GM19324 (cell line): ENCODE measurements around the gene JAKMIP2.

Experiments used
- ATAC-seq: cut with Tn5 transposase; IDR thresholded peaks from one replicate; pipeline ENCODE4 v1.9.1; 2021; ENCODE audit warnings: mild to moderate bottlenecking, moderate library complexity; ENCODE audit not compliant: unreplicated experiment, low FRiP score

Gene JAKMIP2

DNA sequence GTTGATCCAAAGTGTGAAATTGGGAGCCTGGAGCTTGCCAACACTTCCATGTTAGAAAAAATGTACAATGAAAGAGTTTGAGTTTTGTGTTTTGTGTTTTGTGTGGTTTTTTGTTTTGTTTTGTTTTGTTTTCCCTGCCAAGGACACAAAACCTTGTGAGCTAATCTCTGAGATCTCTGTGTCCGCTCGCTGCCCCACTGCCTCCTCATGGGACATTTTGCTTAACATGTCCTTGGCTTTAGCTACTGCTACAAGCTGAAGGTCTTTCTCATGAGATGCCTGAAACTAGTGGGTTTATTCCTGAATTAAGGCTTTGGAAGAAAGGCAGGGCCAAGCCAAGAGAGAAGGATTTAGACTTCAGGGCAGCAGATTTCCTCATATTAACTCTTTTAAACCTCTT lies 7.3 kb upstream of the JAKMIP2 start:
- ATAC-seq = no peak

GRCh38 chr5:147788023-147788422 lies 5.5 kb upstream of the JAKMIP2 start:
- no peak for ATAC-seq

DNA sequence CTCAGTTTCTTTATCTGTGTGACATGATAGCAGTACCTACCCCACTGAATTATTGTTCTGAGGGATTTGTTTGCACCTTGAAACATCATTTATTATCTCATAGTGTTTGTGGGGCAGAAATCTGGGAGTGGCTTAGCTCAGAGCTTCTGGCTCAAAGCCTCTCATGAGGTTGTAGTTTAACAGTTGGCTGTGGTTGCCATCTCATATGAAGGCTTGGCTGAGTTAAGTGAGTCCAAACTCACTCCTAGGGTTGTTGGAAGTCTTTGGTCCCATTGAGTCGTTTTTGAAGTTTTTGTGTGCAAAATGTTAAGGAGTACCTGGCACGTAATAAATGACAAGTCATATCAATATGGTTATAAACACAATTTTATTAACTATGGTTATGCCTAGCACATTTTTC lies 3.6 kb upstream of the JAKMIP2 start:
- no peak for ATAC-seq

- no peak for ATAC-seq
Measured at GRCh38 chr5:147784146-147784987, 1.8 kb upstream of the JAKMIP2 start.

GRCh38 chr5:147780924-147781573 lies 1.5 kb downstream of the JAKMIP2 start:
- no peak for ATAC-seq

GRCh38 chr5:147779694-147780093 lies 2.8 kb downstream of the JAKMIP2 start:
- no peak for ATAC-seq

DNA sequence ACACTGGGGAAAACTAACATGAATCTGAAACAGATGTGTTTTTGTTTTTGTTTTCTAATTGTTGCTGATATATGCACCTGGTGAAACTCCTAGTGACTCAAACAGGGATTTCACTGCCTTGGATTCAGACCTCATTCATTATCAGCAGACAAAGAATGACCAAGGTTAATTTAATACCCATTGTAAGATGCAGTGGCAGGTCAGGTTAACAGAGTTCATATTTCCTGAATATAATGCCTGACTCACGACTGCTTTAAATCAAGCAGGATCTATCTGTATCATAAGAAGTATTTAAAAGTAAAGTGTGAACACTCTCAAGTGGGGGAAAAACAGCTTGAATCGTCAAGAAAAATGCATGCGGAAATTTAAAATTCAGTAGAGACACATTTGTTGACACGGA lies 5.5 kb downstream of the JAKMIP2 start:
- ATAC-seq = no peak

DNA sequence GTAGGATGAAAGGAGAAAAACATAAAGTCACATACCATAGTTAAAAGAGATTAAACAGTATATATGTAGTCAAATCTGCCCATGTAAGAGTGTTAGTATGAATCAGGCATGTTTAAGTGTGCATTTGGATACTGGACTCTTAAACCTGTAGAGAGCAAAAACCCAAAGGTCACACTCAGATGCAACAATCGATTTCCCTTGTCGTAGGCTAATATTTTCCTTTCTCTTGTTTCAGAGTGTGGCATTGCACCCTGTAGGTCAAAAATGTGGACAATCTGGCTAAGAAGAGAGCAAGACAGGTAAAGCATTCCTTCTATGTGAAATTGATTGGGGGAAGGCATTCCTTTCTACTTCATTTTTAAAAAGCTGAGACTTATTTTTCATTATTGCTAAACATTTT lies 8.9 kb downstream of the JAKMIP2 start:
- no peak for ATAC-seq

DNA sequence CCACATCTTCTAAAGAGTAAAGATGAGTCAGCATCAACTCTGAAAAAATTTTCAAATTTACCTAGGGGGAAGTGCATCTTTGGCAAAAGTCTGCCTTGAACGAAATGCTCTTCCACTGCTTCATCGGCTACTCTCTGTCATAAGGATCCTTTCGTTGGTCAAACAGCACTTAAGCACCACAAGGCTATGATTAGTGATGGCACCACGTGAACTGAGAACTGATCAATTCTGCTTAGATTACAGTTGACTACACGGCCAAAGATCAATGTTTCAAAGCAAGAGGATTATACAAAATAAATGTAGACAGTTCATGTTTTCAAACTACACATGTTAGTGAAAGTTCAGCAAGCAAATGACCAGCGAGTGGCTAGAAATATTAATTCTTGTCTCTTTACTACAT lies 9.4 kb downstream of the JAKMIP2 start:
- ATAC-seq = no peak

DNA sequence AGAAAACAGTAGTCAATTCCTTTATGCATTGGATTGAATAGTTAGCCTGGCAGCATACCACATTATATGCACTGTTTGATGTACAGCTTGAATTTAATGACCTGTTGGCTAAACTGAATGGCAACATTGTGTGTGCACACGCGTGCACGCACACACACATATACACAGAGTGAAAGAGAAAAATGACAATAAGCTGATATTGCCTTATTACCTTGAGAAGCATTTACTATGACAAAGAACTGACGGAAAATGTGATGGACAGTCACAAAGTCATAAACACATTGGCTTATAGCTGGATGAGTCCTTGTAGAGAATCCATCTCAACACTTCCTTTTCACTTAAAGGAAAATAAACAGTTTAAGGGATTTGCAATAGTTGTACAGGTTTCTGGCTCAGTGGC lies 15.5 kb downstream of the JAKMIP2 start:
- ATAC-seq = no peak

DNA sequence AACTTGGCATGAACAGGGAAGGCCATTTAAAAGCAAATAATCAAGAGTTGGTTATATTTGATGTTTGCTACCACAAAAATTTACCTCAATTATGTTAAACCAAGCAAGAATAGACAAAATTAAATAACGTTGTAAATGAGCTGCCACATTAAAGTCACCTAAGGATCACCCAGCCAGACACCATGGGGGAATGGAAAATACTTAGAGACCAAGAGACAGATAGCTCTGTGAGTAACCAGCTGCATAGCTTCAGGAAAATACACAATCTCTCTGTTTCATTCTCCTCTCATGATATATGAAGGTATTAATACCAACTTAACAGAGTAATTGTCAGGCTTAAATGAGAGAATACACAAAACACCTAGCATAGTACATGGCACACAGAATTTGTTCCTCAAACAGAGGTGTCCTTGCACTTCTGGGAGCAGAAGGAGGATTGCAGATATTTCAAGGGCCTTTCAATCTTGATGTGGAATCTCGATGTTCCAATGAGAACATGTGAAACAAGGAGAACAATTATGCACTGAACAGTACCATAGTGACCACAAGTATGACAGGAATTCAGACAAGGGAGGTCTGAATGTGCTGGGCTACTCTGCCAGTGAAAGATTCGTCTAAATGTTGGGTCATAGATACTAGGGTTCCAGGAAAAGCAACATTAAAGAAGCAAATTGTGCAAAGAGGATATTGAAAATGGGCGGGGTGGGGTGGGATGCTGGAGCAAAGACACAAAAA lies 18.6 kb downstream of the JAKMIP2 start:
- no peak for ATAC-seq

DNA sequence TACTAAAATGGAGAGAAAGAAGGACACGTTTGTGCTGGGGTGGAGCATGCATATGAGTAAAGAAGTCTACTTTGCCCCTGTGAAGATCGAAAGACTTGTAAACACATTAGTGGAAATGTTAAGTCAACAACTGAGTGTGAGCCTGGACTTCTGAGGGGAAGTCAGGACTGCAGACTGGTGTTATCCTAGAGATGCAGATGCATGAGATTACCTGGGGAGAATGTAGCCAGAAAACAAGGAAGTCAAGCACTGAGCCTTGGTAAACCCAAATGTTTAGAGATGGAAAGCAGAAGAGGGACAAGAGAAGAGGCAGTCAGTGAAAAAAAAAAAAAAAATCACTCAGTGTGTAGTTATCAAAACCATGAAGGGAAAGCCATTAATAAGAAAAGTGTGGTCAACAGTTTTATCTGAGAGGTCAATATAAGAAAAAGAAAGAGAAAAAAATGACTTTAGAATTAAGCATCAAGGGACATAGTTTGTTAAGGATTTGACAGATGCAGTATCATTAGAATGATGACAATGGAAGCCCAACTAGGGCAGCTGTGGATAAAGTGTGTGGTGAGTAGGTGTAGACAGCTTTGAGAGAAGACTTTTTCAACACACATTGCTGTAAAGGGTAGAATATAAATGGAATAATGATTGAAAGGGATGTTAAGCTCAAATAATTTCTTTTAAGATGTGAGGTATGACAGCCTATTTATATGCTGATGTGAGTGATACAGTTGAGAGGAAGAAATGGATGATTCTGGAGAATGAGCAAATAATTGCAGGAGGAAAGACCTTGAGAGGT lies 22.2 kb downstream of the JAKMIP2 start:
- no peak for ATAC-seq

- ATAC-seq = no peak
Measured at GRCh38 chr5:147759441-147759840, 23.1 kb downstream of the JAKMIP2 start.

DNA sequence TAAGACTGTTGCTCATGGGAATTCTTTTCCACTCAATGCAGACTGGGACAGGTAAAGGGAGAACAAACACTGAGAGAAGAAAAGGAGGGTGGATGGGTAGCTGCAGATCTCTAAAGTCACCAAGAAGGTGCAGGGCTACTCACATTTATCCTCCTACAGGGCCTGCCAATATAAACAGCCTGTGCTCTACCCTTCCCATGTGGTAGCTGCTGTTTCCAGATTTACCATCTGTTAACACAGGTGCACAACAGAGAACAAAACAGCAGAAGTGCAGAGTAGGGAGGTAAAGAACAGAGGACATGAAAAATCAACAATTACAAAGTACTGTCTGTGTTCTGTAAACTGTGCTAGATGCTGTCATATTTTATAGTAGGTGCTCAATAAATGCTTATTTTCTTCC lies 26.0 kb downstream of the JAKMIP2 start:
- no peak for ATAC-seq

DNA sequence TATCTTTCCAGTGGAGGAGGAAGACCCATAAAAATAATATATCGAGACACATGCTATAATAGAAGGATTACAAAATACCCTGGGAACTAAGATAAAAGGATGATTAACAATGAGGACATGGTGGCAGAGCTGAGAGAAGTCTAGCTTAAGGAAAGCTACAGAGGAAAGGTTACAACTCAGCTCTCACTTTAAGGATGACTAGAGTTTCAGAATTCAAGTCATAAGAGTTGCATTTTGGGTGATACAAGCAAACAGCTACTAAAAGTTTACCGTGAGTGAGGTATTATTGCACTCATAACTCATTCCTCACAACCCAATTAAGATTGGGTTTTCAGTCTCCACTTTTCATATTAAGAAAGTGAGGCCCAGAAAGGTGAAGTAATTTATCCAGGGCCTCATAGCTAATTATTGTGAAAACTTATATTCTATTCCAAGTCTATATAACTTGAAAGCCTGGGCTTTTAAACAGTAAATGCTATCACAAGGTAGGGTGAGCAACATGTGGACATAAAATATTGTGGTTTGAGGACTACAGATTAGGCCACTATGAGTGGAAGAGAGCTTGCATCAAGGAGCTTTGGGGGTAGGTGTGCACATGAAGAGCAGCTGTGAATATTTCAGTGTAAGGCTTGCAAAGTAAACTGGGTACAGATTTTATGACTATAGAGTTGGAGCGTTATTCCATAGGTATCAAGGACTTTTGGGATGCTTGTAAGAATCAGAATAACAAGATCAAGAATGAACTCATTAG lies 28.0 kb downstream of the JAKMIP2 start:
- no peak for ATAC-seq

DNA sequence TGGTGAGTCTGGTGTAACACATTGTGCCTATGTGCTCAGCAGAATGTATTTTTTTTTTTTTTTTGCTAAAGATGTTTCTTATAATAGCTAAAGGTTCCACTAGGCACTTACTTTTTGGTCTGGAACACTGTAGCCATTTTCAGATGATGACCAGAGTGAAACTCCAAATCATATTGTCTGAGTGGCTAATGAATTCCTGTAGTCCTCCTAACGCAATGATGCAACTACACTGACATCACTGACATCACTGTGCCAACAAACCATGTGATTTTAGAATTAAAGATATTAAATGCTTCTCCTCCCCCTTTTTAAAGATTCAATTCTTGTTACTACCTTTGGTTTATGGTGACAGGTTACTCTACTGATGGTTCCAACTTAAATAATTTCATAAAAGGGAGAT lies 28.8 kb downstream of the JAKMIP2 start:
- ATAC-seq = no peak

DNA sequence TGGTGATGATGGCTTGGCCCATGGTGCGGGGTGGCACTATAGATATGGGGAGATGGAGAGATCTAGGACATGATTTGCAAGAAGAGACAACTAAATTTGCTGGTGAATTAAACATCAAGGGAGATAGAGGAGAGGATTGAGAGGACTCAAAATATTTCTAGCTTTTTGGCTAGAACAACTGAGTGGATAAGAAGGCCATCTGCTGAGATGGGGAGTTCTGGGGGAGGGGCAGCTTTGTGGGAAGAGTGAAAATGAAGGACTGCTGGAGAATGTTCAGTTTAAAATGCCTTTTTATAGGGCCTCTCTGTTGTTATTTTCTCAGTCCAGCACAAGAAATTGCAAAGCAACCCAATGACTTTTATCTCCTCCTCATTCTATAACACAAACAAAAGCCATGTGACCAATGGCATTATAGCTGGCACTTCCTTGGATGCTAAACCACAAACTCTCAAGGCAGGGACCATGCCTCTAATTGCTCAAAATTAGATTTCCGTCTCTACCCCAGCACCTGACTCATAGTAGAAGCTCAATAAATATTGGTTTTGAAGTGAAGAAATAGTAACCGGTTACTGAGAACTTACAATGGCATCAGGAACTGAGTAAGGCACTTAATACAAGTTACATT lies 29.8 kb downstream of the JAKMIP2 start:
- ATAC-seq = no peak

GRCh38 chr5:147752033-147752432 lies 30.5 kb downstream of the JAKMIP2 start:
- ATAC-seq = no peak

- no peak for ATAC-seq
Measured at GRCh38 chr5:147751156-147751830, 31.2 kb downstream of the JAKMIP2 start.
